A673 (cell line): ENCODE results near the gene SH3PXD2B. TPM values are rescaled to one million over a fixed set of nuclear protein-coding genes. Genes with fewer than 3 reads are reported as not detected.

ENCODE experiments used
- BruUV-seq: library from RNA; stranded (reverse); fragments of 400-500 nt; replicated peaks from 2 replicates; lab custom pipeline; 2021; lab: Mats Ljungman, UMichigan
- CTCF ChIA-PET: fragments of 300-600 bp; sonication (Branson Sonifier 250); formaldehyde crosslinking; loops from one replicate; lab custom pipeline; 2022; ENCODE audit warnings: antibody characterized with exemption; lab: Charles Lee
- POLR2A ChIA-PET: fragments of 300-600 bp; sonication (Branson Sonifier 250); formaldehyde crosslinking; loops from one replicate; lab custom pipeline; 2022; ENCODE audit warnings: antibody characterized with exemption; ENCODE audit not compliant: low non-redundant PET; lab: Charles Lee
- DNase-seq: peaks from one replicate; pipeline ENCODE4 v3.0.0-alpha.2; 2015; ENCODE audit warnings: low spot score
- H3K27ac ChIP-seq: fragments of 200-600 bp; sonication (generic); 2 replicates; pipeline ENCODE4 v1.5.1; 2016; ENCODE audit warnings: mixed run types, low read depth, mild to moderate bottlenecking, mixed read lengths, antibody characterized with exemption, low read length; ENCODE audit not compliant: poor library complexity, severe bottlenecking
- H3K27me3 ChIP-seq: fragments of 200-600 bp; sonication (generic); replicated peaks from 2 replicates; pipeline ENCODE4 v1.6.1; 2017; ENCODE audit warnings: mixed run types, low read depth, mild to moderate bottlenecking, mixed read lengths, antibody characterized with exemption, low read length; ENCODE audit not compliant: insufficient read depth, poor library complexity
- H3K36me3 ChIP-seq: fragments of 200-600 bp; sonication (generic); 2 replicates; pipeline ENCODE4 v1.6.1; 2016; ENCODE audit warnings: mixed run types, mild to moderate bottlenecking, mixed read lengths, antibody characterized with exemption, low read length; ENCODE audit not compliant: insufficient read depth, poor library complexity, severe bottlenecking
- H3K4me1 ChIP-seq: fragments of 200-600 bp; sonication (generic); 2 replicates; pipeline ENCODE4 v1.6.1; 2017; ENCODE audit warnings: mixed run types, mild to moderate bottlenecking, mixed read lengths, antibody characterized with exemption, low read length; ENCODE audit not compliant: insufficient read depth, poor library complexity, severe bottlenecking
- H3K4me3 ChIP-seq: fragments of 200-600 bp; sonication (generic); 2 replicates; pipeline ENCODE4 v1.5.1; 2016; ENCODE audit warnings: low read depth, mixed run types, mild to moderate bottlenecking, mixed read lengths, low read length; ENCODE audit not compliant: poor library complexity, severe bottlenecking
- H3K9me3 ChIP-seq: fragments of 200-600 bp; sonication (generic); 2 replicates; pipeline ENCODE4 v1.6.1; 2016; ENCODE audit warnings: mixed run types, low read depth, mild to moderate bottlenecking, mixed read lengths, antibody characterized with exemption, low read length; ENCODE audit not compliant: poor library complexity, severe bottlenecking
- EZH2 ChIP-seq: fragments of 200-600 bp; sonication (generic); IDR thresholded peaks from 2 replicates; pipeline ENCODE4 v1.6.1; 2017; ENCODE audit warnings: borderline replicate concordance, low read depth, mild to moderate bottlenecking, mixed read lengths, antibody characterized with exemption, low read length; ENCODE audit not compliant: poor library complexity, severe bottlenecking
- intact Hi-C: fragments of 100-400 bp; cut with micrococcal nuclease; formaldehyde crosslinking; loops from one replicate; pipeline ENCODE4 v1.10.0; 2022; ENCODE audit not compliant: unreplicated experiment
- total RNA-seq: library from RNA; stranded (reverse); gene quantifications from 2 replicates; pipeline ENCODE4 v1.2.3, GENCODE V29; 2021
- TF ChIP-seq, protein P1 (sequence below): fragments of 300-800, 200-600 bp; sonication (generic); conservative IDR thresholded peaks from 2 replicates; pipeline ENCODE4 v1.5.1; 2017; ENCODE audit warnings: low read depth, mild to moderate bottlenecking, antibody characterized with exemption, low read length, moderate library complexity, mixed read lengths

SH3PXD2B gene
- total RNA-seq, 1 experiment from 2014 or later, result 28.1 TPM

DNA sequence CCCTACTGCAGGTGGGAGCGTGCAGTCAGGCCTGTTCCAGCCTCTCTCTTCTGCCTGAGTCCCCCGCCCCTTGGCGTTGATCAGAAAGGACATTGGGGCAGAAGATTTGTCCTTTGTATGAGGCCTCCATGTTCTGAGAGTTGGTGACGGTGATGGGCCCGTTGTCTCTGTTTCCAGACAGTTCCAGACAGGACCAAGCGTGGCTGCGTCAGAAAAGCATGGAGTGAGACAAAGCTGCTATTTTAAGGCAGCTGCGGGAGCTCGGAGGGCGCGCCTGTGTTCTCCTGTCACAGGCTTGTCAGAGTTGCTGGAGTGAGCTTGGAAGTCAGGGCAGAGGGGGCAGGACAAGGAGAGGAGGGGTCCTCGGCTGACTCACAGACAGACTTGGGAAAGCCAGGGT is 32.1 kb upstream of the SH3PXD2B start:
- no peaks in the 10 kb centered on the region for H3K27me3 ChIP-seq
- no peaks in the 10 kb centered on the region for H3K4me1 ChIP-seq
- ChIA-PET POLR2A (no interaction called here), CTCF (no interaction called here)
- H3K4me3 ChIP-seq, result no peak overlapping the region
- H3K36me3 ChIP-seq, result no peaks in the 10 kb centered on the region
- no TSS peak for BruUV-seq
- no peak overlapping the region for H3K27ac ChIP-seq
- TF ChIP-seq EZH2, result no peak
- TF ChIP-seq, protein P1, sequence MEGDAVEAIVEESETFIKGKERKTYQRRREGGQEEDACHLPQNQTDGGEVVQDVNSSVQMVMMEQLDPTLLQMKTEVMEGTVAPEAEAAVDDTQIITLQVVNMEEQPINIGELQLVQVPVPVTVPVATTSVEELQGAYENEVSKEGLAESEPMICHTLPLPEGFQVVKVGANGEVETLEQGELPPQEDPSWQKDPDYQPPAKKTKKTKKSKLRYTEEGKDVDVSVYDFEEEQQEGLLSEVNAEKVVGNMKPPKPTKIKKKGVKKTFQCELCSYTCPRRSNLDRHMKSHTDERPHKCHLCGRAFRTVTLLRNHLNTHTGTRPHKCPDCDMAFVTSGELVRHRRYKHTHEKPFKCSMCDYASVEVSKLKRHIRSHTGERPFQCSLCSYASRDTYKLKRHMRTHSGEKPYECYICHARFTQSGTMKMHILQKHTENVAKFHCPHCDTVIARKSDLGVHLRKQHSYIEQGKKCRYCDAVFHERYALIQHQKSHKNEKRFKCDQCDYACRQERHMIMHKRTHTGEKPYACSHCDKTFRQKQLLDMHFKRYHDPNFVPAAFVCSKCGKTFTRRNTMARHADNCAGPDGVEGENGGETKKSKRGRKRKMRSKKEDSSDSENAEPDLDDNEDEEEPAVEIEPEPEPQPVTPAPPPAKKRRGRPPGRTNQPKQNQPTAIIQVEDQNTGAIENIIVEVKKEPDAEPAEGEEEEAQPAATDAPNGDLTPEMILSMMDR, result no peak
- H3K9me3 ChIP-seq, result no peaks in the 10 kb centered on the region
- intact Hi-C loops, result no loop called here
- no peak for DNase-seq

DNA sequence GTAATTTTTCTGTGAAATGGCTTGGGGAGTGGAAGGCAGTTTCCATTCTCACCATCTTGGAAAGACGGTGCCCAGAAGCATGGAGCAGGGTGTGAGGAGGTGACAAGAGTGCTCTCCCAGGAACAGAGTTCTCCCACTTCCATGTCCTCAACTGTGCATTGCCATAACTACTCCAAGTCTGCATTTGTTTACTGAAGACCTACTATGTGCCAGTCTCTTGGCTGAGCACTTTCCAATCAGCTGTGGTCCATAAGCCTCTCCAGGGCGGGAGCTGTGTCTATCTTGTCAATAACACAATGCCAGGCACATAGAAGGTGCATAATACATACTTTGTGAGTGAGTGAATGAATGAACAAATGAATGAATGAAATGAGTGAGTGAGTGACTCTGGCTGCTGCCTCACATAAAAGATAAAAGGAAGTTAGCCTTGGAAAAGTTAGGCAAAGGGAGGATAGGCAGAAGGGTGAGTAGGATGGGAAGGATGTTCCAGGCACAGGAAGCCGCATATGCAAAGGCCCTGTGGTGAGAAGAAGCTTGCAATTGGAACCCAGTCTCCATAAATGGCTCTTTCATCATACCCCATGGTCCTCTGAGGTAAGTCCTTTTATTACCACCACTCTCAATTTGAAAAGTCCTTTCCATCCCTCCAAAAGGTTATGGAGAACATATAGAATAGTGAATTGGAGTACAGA is 31.3 kb upstream of the SH3PXD2B start:
- ChIA-PET CTCF (no interaction called here), POLR2A (no interaction called here)
- no peak for TF ChIP-seq EZH2
- TF ChIP-seq, protein P1, result no peak
- DNase-seq, result no peak
- Histone ChIP-seq H3K4me1 (no peaks in the 10 kb centered on the region), H3K4me3 (no peak overlapping the region), H3K9me3 (no peaks in the 10 kb centered on the region), H3K36me3 (no peaks in the 10 kb centered on the region), H3K27ac (no peak overlapping the region), H3K27me3 (no peaks in the 10 kb centered on the region)
- intact Hi-C loops, result no loop called here
- BruUV-seq, result no TSS peak

DNA sequence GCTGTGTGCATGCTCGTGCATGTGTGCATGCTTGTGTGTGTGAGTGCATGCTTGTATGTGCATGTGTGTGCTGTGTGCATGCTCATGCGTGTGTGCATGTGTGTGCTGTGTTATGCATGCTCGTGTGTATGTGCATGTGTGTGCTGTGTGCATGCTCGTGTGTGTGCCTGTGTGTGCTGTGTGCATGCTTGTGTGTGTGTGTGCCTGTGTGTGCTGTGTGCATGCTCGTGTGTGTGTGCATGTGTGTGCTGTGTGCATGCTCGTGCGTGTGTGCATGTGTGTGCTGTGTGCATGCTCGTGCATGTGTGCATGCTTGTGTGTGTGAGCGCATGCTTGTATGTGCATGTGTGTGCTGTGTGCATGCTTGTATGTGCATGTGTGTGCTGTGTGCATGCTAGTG is 30.3 kb upstream of the SH3PXD2B start:
- H3K4me1 ChIP-seq, result no peaks in the 10 kb centered on the region
- H3K4me3 ChIP-seq, result no peak overlapping the region
- intact Hi-C loops, result no loop called here
- TF ChIP-seq, protein P1, result no peak
- TF ChIP-seq EZH2, result no peak
- ChIA-PET POLR2A (no interaction called here), CTCF (interaction anchor here (0.6 kb wide), 1 partner anchor 23 kb away, joined by 4 read pairs; no protein-coding TSS in a partner anchor)
- DNase-seq, result no peak
- H3K9me3 ChIP-seq, result no peaks in the 10 kb centered on the region
- no peak overlapping the region for H3K27ac ChIP-seq
- no TSS peak for BruUV-seq
- no peaks in the 10 kb centered on the region for H3K27me3 ChIP-seq
- no peaks in the 10 kb centered on the region for H3K36me3 ChIP-seq
